HEK293T (cell line): ENCODE data around the gene PEX13.
"Not testable (repeated sequence)": the region's sequence is repeated elsewhere in the genome, so short reads cannot be mapped to it uniquely, and the experiment has no call there.

ENCODE experiments used
- CTCF ChIA-PET: fragments of 350-600 bp; formaldehyde crosslinking; extraction: SDS; loops from one replicate; lab custom pipeline; 2021; ENCODE audit warnings: antibody characterized with exemption, inconsistent platforms; lab: Yijun Ruan, JAX
- POLR2A ChIA-PET: fragments of 350-600 bp; formaldehyde crosslinking; extraction: SDS; loops from one replicate; lab custom pipeline; 2020; ENCODE audit warnings: antibody characterized with exemption, inconsistent platforms; lab: Yijun Ruan, JAX
- DNase-seq: peaks from one replicate; pipeline ENCODE4 v3.0.0; 2012; ENCODE audit warnings: mixed read lengths; ENCODE audit errors: extremely low spot score
- ARNT ChIP-seq: fragments of 450-650 bp; IDR thresholded peaks from 2 replicates; pipeline ENCODE4 v1.6.1; 2017; ENCODE audit warnings: mild to moderate bottlenecking
- BHLHE40 ChIP-seq: fragments of 450-650 bp; IDR thresholded peaks from 2 replicates; pipeline ENCODE4 v1.6.1; 2016; ENCODE audit warnings: mild to moderate bottlenecking, moderate library complexity, borderline replicate concordance
- CTBP1 ChIP-seq: fragments of 450-650 bp; IDR thresholded peaks from 2 replicates; pipeline ENCODE4 v1.6.1; 2016; ENCODE audit warnings: borderline replicate concordance
- ELF4 ChIP-seq: fragments of 450-650 bp; IDR thresholded peaks from 2 replicates; pipeline ENCODE4 v1.6.1; 2017; ENCODE audit warnings: antibody characterized with exemption
- FOXA1 ChIP-seq: fragments of 450-650 bp; IDR thresholded peaks from 2 replicates; pipeline ENCODE4 v1.6.1; 2016; ENCODE audit warnings: mild to moderate bottlenecking
- FOXK2 ChIP-seq: fragments of 450-650 bp; IDR thresholded peaks from 2 replicates; pipeline ENCODE4 v1.6.1; 2016; ENCODE audit warnings: mild to moderate bottlenecking
- FOXM1 ChIP-seq: fragments of 450-650 bp; IDR thresholded peaks from 2 replicates; pipeline ENCODE4 v1.6.1; 2017; ENCODE audit warnings: mild to moderate bottlenecking, borderline replicate concordance
- HDGF ChIP-seq: fragments of 450-650 bp; IDR thresholded peaks from 2 replicates; pipeline ENCODE4 v1.6.1; 2017; ENCODE audit warnings: antibody characterized with exemption, borderline replicate concordance
- L3MBTL2 ChIP-seq: fragments of 450-650 bp; conservative IDR thresholded peaks from 2 replicates; pipeline ENCODE4 v1.6.1; 2016; ENCODE audit warnings: mild to moderate bottlenecking
- LEF1 ChIP-seq: fragments of 450-650 bp; IDR thresholded peaks from 2 replicates; pipeline ENCODE4 v1.6.1; 2017; ENCODE audit warnings: mild to moderate bottlenecking, borderline replicate concordance
- NFRKB ChIP-seq: fragments of 450-650 bp; IDR thresholded peaks from 2 replicates; pipeline ENCODE4 v1.6.1; 2016; ENCODE audit warnings: mild to moderate bottlenecking, moderate library complexity
- PKNOX1 ChIP-seq: fragments of 450-650 bp; IDR thresholded peaks from 2 replicates; pipeline ENCODE4 v1.6.1; 2016
- SP1 ChIP-seq: fragments of 450-650 bp; IDR thresholded peaks from 2 replicates; pipeline ENCODE4 v1.6.1; 2017
- SUZ12 ChIP-seq: fragments of 450-650 bp; IDR thresholded peaks from 2 replicates; pipeline ENCODE4 v1.6.1; 2016; ENCODE audit warnings: mild to moderate bottlenecking
- TARDBP ChIP-seq: fragments of 450-650 bp; IDR thresholded peaks from 2 replicates; pipeline ENCODE4 v1.6.1; 2016
- ZNF384 ChIP-seq: fragments of 450-650 bp; IDR thresholded peaks from 2 replicates; pipeline ENCODE4 v1.6.1; 2016

PEX13 gene

GRCh38 chr2:60976875-60977561 is 40.5 kb upstream of the PEX13 start:
- TF ChIP-seq LEF1, result no peak
- no peak for TF ChIP-seq ARNT
- TF ChIP-seq CTBP1, result no peak
- TF ChIP-seq FOXM1, result no peak
- no peak for TF ChIP-seq TARDBP
- no peak for TF ChIP-seq HDGF
- TF ChIP-seq FOXA1, result no peak
- no peak for TF ChIP-seq BHLHE40
- TF ChIP-seq NFRKB, result no peak
- TF ChIP-seq PKNOX1, result no peak
- no peak for TF ChIP-seq L3MBTL2
- no peak for TF ChIP-seq SUZ12
- TF ChIP-seq SP1, result no peak
- TF ChIP-seq ELF4, result no peak
- no peak for TF ChIP-seq ZNF384
- TF ChIP-seq FOXK2, result no peak
- ChIA-PET POLR2A (no interaction called here), CTCF (no interaction called here)
- DNase-seq, result no peak

- TF ChIP-seq HDGF (no peak), FOXM1 (no peak), ZNF384 (no peak), PKNOX1 (no peak), TARDBP (no peak), FOXA1 (no peak), LEF1 (no peak), L3MBTL2 (no peak), FOXK2 (no peak), BHLHE40 (no peak), ELF4 (no peak), SP1 (no peak), CTBP1 (no peak), ARNT (no peak), NFRKB (no peak), SUZ12 (no peak)
- no peak for DNase-seq
- ChIA-PET CTCF (no interaction called here), POLR2A (no interaction called here)
These were observed 40.0 kb upstream of the PEX13 start for GRCh38 chr2:60977562-60977895.

GRCh38 chr2:60979231-60979630 is 38.3 kb upstream of the PEX13 start:
- DNase-seq, result no peak
- CTCF ChIA-PET, result no interaction called here
- TF ChIP-seq ZNF384 (no peak), SP1 (no peak), ARNT (no peak), BHLHE40 (no peak), PKNOX1 (no peak), TARDBP (no peak), CTBP1 (no peak), NFRKB (no peak), FOXK2 (no peak), SUZ12 (no peak), HDGF (no peak), LEF1 (no peak), ELF4 (no peak), FOXM1 (no peak), L3MBTL2 (no peak), FOXA1 (no peak)
- POLR2A ChIA-PET, result no interaction called here

GRCh38 chr2:60980071-60980815 is 37.3 kb upstream of the PEX13 start:
- ChIA-PET POLR2A (no interaction called here), CTCF (no interaction called here)
- no peak for DNase-seq
- no peak for TF ChIP-seq FOXM1
- TF ChIP-seq SP1, result no peak
- no peak for TF ChIP-seq PKNOX1
- TF ChIP-seq ARNT, result no peak
- no peak for TF ChIP-seq L3MBTL2
- TF ChIP-seq SUZ12, result no peak
- no peak for TF ChIP-seq NFRKB
- no peak for TF ChIP-seq HDGF
- no peak for TF ChIP-seq CTBP1
- TF ChIP-seq ZNF384, result no peak
- no peak for TF ChIP-seq TARDBP
- no peak for TF ChIP-seq ELF4
- TF ChIP-seq FOXK2, result no peak
- no peak for TF ChIP-seq FOXA1
- no peak for TF ChIP-seq LEF1
- no peak for TF ChIP-seq BHLHE40

- POLR2A ChIA-PET, DNase-seq, CTCF ChIA-PET: not testable (repeated sequence)
These were observed 35.5 kb upstream of the PEX13 start for GRCh38 chr2:60982066-60982465.
